Testis (tissue), 3 donors: ENCODE measurements around the gene CNTF. TPM values are rescaled to one million over a fixed set of nuclear protein-coding genes. Genes with fewer than 3 reads are reported as not detected.

Experiments
- DNase-seq: peaks from one replicate; pipeline ENCODE4 v3.0.0-alpha.2; 2019
- H3K27ac ChIP-seq, 2 donors: fragments of 200-600 bp; sonication (generic); one replicate each; pipeline ENCODE4 v1.5.1; 2019
- H3K27me3 ChIP-seq: fragments of 200-600 bp; sonication (generic); one replicate; pipeline ENCODE4 v1.5.1; 2019
- H3K36me3 ChIP-seq: fragments of 200-600 bp; sonication (generic); one replicate; pipeline ENCODE4 v1.5.1; 2017; ENCODE audit warnings: low read depth; ENCODE audit errors: missing control alignments
- H3K4me1 ChIP-seq: fragments of 200-600 bp; sonication (generic); one replicate; pipeline ENCODE4 v1.5.1; 2019
- H3K4me3 ChIP-seq, 2 donors: fragments of 200-600 bp; sonication (generic); one replicate each; pipeline ENCODE4 v1.5.1; 2017 to 2019
- H3K9me3 ChIP-seq: fragments of 200-600 bp; sonication (generic); one replicate; pipeline ENCODE4 v1.5.1; 2017
- POLR2A ChIP-seq: fragments of 450-650 bp; IDR thresholded peaks from one replicate; pipeline ENCODE4 v1.6.1; 2017; ENCODE audit warnings: antibody characterized with exemption, mild to moderate bottlenecking, moderate library complexity
- WGBS, 2 donors: methylation state at CpG; one replicate each; pipeline ENCODE4 v1.1.5; 2018; 5-methylcytosine and 5-hydroxymethylcytosine counted together
- intact Hi-C: fragments of 100-400 bp; cut with DNase I; formaldehyde crosslinking; loops from one replicate; pipeline ENCODE4 v1.15.1; 2023; ENCODE audit warnings: low total_unique reads
- polyA plus RNA-seq: library from polyadenylated mRNA; stranded (reverse); fragments of 350-450 nt; fragmentation: Illumina TruSeq; extraction: RNeasy Lipid Tissue Mini Kit (QIAGEN cat#74804); gene quantifications from one replicate; pipeline ENCODE4 v1.2.3, GENCODE V29; 2014; ENCODE audit warnings: low read depth, low replicate concordance; ENCODE audit not compliant: insufficient read depth
- total RNA-seq, 2 donors: library from RNA; depleted of rRNA; stranded (reverse); fragments of >200 nt; gene quantifications; one replicate each; pipeline ENCODE4 v1.2.3, GENCODE V29; 2016
- TF ChIP-seq, protein P1 (sequence below), 3 experiments: fragments of 450-650 bp in 2 of 3; fragments of 200-600 bp in 1 of 3; sonication (generic) in 1 of 3; IDR thresholded peaks; one replicate each; pipeline ENCODE4 v1.5.1; 2016 to 2019; ENCODE audit warnings: antibody characterized with exemption in 3 of 3, mild to moderate bottlenecking in 2 of 3, moderate library complexity in 1 of 3

Gene CNTF
- total and polyA plus RNA-seq, 3 donors from 2014 or later: 1.0 to 1.6 (median 1.3) TPM

DNA sequence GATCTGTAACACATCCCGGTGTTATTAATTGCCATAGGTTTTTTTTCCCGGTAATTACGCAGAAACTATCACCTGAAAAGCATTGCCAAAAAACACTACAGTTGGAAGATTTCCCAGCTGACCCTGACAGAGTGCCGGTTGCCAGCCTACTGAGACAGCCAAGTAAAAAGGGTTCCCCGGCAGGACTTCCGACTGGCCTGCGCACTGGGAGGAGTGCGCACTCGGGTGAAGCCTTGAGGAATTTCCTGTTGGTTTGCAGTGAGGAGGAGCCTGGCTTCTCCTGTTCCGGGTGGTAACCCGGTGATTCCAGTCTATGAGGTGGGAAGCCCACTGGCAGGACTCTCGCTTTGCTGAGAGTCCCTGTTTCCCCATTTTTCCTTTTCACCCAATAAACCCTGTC is 52.1 kb downstream of the CNTF start:
- Histone ChIP-seq H3K36me3 (no peaks in the 10 kb centered on the region), H3K27me3 (no peaks in the 10 kb centered on the region), H3K4me3 (peak overlapping the region in 1 of 2 donors; percentile 33), H3K27ac (no peak overlapping the region), H3K4me1 (peaks cover 10% of the 10 kb centered on the region), H3K9me3 (no peaks in the 10 kb centered on the region)
- 38 to 50% methylated on average over 8 to 12 of the region's 12 CpGs for WGBS, 2 donors
- no peak for TF ChIP-seq POLR2A
- TF ChIP-seq, protein P1, sequence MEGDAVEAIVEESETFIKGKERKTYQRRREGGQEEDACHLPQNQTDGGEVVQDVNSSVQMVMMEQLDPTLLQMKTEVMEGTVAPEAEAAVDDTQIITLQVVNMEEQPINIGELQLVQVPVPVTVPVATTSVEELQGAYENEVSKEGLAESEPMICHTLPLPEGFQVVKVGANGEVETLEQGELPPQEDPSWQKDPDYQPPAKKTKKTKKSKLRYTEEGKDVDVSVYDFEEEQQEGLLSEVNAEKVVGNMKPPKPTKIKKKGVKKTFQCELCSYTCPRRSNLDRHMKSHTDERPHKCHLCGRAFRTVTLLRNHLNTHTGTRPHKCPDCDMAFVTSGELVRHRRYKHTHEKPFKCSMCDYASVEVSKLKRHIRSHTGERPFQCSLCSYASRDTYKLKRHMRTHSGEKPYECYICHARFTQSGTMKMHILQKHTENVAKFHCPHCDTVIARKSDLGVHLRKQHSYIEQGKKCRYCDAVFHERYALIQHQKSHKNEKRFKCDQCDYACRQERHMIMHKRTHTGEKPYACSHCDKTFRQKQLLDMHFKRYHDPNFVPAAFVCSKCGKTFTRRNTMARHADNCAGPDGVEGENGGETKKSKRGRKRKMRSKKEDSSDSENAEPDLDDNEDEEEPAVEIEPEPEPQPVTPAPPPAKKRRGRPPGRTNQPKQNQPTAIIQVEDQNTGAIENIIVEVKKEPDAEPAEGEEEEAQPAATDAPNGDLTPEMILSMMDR (IDR thresholded peaks at IDR 0.05): no peak
- DNase-seq: peak; percentile 38
- intact Hi-C loops: no loop called here

Other genes starting within 250 kb of the CNTF start
- gene OR5B3, start 215.8 kb upstream of the CNTF start, total RNA-seq: not detected
- gene OR5B3, start 215.8 kb upstream of the CNTF start, polyA plus RNA-seq: not detected
- gene OR5B2, start 194.5 kb upstream of the CNTF start, total RNA-seq: under 1 TPM; 0.47 to 0.62 TPM
- gene OR5B2, start 194.5 kb upstream of the CNTF start, polyA plus RNA-seq: not detected
- under 1 TPM in 1 of 2 donors, not detected in 1; 0.71 TPM for gene OR5B12, start 180.4 kb upstream of the CNTF start, total RNA-seq
- not detected for gene OR5B12, start 180.4 kb upstream of the CNTF start, polyA plus RNA-seq
- gene OR5B21, start 114.6 kb upstream of the CNTF start, total RNA-seq: under 1 TPM; 0.62 to 0.71 TPM
- not detected for gene OR5B21, start 114.6 kb upstream of the CNTF start, polyA plus RNA-seq
- 10 to 100 TPM; 15.8 to 17.3 TPM for gene LPXN, start 46.8 kb upstream of the CNTF start, total RNA-seq
- gene LPXN, start 46.8 kb upstream of the CNTF start, polyA plus RNA-seq: 14.5 TPM
- gene ZFP91, start 43.6 kb upstream of the CNTF start, total RNA-seq: 100 to 1,000 TPM in 1 of 2 donors, 10 to 100 TPM in 1; 99.0 to 126 TPM
- gene ZFP91, start 43.6 kb upstream of the CNTF start, polyA plus RNA-seq: 215 TPM
- gene GLYAT, start 109.3 kb downstream of the CNTF start, total RNA-seq: 1 to 10 TPM in 1 of 2 donors, not detected in 1; 1.0 TPM
- gene GLYAT, start 109.3 kb downstream of the CNTF start, polyA plus RNA-seq: 1.9 TPM
- gene GLYATL2, start 222.0 kb downstream of the CNTF start, total RNA-seq: under 1 TPM; 0.12 to 0.63 TPM
- gene GLYATL2, start 222.0 kb downstream of the CNTF start, polyA plus RNA-seq: not detected